Cortex of kidney (tissue), 1 donor: ENCODE data around the gene LRRC52.

Experiments
- DNase-seq: peaks from one replicate; lab custom pipeline; 2025; lab: John Stamatoyannopoulos, UW

The LRRC52 gene

GRCh38 chr1:165543532-165544438 lies at the start of gene LRRC52:
Gene LRRC52, plus strand, starts transcription at chr1:165544000. Its CDS starts 297 bp downstream, at chr1:165544297.
- no peak for DNase-seq

- no peak for DNase-seq
Measured at GRCh38 chr1:165494949-165495857, 48.6 kb upstream of the LRRC52 start.

GRCh38 chr1:165495858-165496205 lies 48.0 kb upstream of the LRRC52 start:
- DNase-seq, result no peak

- no peak for DNase-seq
Measured at GRCh38 chr1:165496501-165496900, 47.3 kb upstream of the LRRC52 start.

- DNase-seq, result no peak
Measured at GRCh38 chr1:165497069-165498013, 46.5 kb upstream of the LRRC52 start.

GRCh38 chr1:165501330-165501969 lies 42.4 kb upstream of the LRRC52 start:
- DNase-seq, result no peak

GRCh38 chr1:165501970-165502348 lies 41.8 kb upstream of the LRRC52 start:
- no peak for DNase-seq

- DNase-seq, result no peak
Measured at GRCh38 chr1:165507570-165507969, 36.2 kb upstream of the LRRC52 start.

- no peak for DNase-seq
Measured at GRCh38 chr1:165508291-165508690, 35.5 kb upstream of the LRRC52 start.

GRCh38 chr1:165512816-165513215 lies 31.0 kb upstream of the LRRC52 start:
- no peak for DNase-seq

GRCh38 chr1:165516469-165516868 lies 27.3 kb upstream of the LRRC52 start:
- no peak for DNase-seq

GRCh38 chr1:165520646-165521045 lies 23.2 kb upstream of the LRRC52 start:
- DNase-seq, result no peak

GRCh38 chr1:165524639-165525285 lies 19.0 kb upstream of the LRRC52 start:
- DNase-seq, result no peak

GRCh38 chr1:165525708-165526107 lies 18.1 kb upstream of the LRRC52 start:
- no peak for DNase-seq

GRCh38 chr1:165527251-165528007 lies 16.4 kb upstream of the LRRC52 start:
- no peak for DNase-seq

- no peak for DNase-seq
Measured at GRCh38 chr1:165531021-165531420, 12.8 kb upstream of the LRRC52 start.

- no peak for DNase-seq
Measured at GRCh38 chr1:165532053-165532452, 11.7 kb upstream of the LRRC52 start.

- DNase-seq, result no peak
Measured at GRCh38 chr1:165533254-165533653, 10.5 kb upstream of the LRRC52 start.

GRCh38 chr1:165536016-165536415 lies 7.8 kb upstream of the LRRC52 start:
- DNase-seq, result no peak
